ENCODE data around the gene ZFP36L2. TPM values are rescaled to one million over a fixed set of nuclear protein-coding genes. Genes with fewer than 3 reads are reported as not detected.
A peak's percentile ranks its signal among the peaks of the same experiment; 100 is the strongest.

The ZFP36L2 gene
- total and polyA plus RNA-seq, 2 experiments from 2014 or later, result 13.8 to 78.2 TPM

- H3K36me3 ChIP-seq (ENCODE audit: low read depth), result no peaks in the 10 kb centered on the region
- peak overlapping the region; percentile 63 for H3K4me2 ChIP-seq (ENCODE audit: unreplicated experiment)
- WGBS, 2 experiments (ENCODE audit: low coverage in 1 of 2, low lambda C conversion rate in 2 of 2, missing lambda C conversion rate in 2 of 2), result 21 to 26% methylated on average over 18 of the region's 18 CpGs
- H3K9ac ChIP-seq, result peak overlapping the region; percentile 81
- peak overlapping the region; percentile 84 for H2AFZ ChIP-seq
- no peaks in the 10 kb centered on the region for H3K79me2 ChIP-seq (ENCODE audit: insufficient read depth)
- TF ChIP-seq EZH2 (IDR thresholded peaks at IDR 0.05; ENCODE audit: insufficient read depth, poor library complexity, severe bottlenecking) (no peak), EZH2phosphoT487 (IDR thresholded peaks at IDR 0.05; ENCODE audit: insufficient read depth, low read depth) (no peak)
- peak overlapping the region; percentile 86 for H3K27ac ChIP-seq
- in situ Hi-C loops (cut with MboI), result no loop called here
- no peaks in the 10 kb centered on the region for H3K27me3 ChIP-seq (replicated peaks; ENCODE audit: insufficient read depth)
- peak overlapping the region; percentile 11; the same call in 1 of the 2 replicates for H3K4me3 ChIP-seq
- H3K9me3 ChIP-seq (ENCODE audit: low read depth), result no peaks in the 10 kb centered on the region
- peak; percentile 93 for DNase-seq
- no peaks in the 10 kb centered on the region for H3K9me2 ChIP-seq (ENCODE audit: insufficient read depth)
- peaks cover 17% of the 10 kb centered on the region for H3K4me1 ChIP-seq (ENCODE audit: insufficient read depth)
- 0 out of 2 replicates have a peak, but pooled peaks cover 11% of the 10 kb centered on the region for H3F3A ChIP-seq (ENCODE audit: insufficient read depth)
- no peaks in the 10 kb centered on the region for H4K20me1 ChIP-seq (ENCODE audit: insufficient read depth)
These were observed 47.5 kb downstream of the ZFP36L2 start for GRCh38 chr2:43178602-43179542.

DNA sequence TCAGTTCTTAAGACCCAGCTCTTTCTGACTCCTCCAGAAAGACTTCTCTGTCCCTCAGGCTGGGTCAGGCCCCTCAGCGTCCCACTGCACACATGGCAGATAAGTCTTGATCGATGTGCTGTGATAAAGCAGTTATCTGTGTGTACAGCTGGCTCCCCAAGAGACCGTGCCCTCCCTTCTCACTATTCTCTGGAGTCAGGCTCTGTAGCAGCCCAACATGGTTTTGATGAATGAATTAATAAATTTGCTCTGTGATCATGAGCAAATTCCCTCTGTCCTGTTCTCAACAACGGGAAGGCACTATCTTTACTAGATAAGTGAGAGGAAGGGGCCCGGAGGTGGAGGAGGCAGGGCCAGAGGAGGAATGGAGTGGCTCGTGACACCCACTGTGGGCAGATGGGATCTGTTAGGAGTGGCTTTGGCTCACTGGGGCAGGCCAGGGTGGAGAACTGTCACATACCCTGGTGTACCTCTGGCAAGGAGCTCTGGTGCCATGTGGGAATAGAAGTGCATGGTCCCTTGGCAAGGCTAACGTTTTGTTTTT, 48.3 kb downstream of the ZFP36L2 start:
- H3K9ac ChIP-seq, result peak overlapping the region; percentile 81
- WGBS, 2 experiments (ENCODE audit: low coverage in 1 of 2, low lambda C conversion rate in 2 of 2, missing lambda C conversion rate in 2 of 2), result 39 to 41% methylated on average over 7 of the region's 7 CpGs
- no peaks in the 10 kb centered on the region for H3K27me3 ChIP-seq (replicated peaks; ENCODE audit: insufficient read depth)
- H3K4me1 ChIP-seq (ENCODE audit: insufficient read depth), result peaks cover 17% of the 10 kb centered on the region
- no peaks in the 10 kb centered on the region for H3K9me2 ChIP-seq (ENCODE audit: insufficient read depth)
- H4K20me1 ChIP-seq (ENCODE audit: insufficient read depth), result no peaks in the 10 kb centered on the region
- no peaks in the 10 kb centered on the region for H3K79me2 ChIP-seq (ENCODE audit: insufficient read depth)
- DNase-seq, result no peak
- H3K9me3 ChIP-seq (ENCODE audit: low read depth), result no peaks in the 10 kb centered on the region
- peak overlapping the region; percentile 86 for H3K27ac ChIP-seq
- H3K4me3 ChIP-seq, result no peak overlapping the region
- H3F3A ChIP-seq (ENCODE audit: insufficient read depth), result 0 out of 2 replicates have a peak, but pooled peaks cover 11% of the 10 kb centered on the region
- no peak for TF ChIP-seq EZH2 (IDR thresholded peaks at IDR 0.05; ENCODE audit: insufficient read depth, poor library complexity, severe bottlenecking)
- TF ChIP-seq EZH2phosphoT487 (IDR thresholded peaks at IDR 0.05; ENCODE audit: insufficient read depth, low read depth), result no peak
- peak overlapping the region; percentile 63 for H3K4me2 ChIP-seq (ENCODE audit: unreplicated experiment)
- H3K36me3 ChIP-seq (ENCODE audit: low read depth), result no peaks in the 10 kb centered on the region
- in situ Hi-C loops (cut with MboI), result no loop called here
- H2AFZ ChIP-seq, result peak overlapping the region; percentile 84

DNA sequence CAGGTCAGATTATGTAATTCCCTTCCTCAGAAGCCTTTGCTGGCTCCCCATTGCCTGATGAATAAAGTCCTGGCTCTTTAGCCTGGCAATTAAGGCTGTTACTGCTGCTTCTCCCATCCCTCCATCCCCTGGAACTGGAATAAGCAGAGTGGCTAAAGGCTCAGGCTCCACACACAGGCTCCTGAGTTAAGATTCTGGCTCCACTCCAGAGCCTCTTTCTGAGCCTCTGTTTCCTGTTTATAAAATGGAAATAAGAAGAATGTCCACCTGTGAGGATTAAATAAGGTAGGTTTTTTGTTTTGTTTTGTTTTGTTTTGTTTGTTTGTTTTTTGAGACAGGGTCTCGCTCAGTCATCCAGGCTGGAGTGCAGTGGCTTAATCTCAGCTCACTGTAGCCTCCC, 50.0 kb downstream of the ZFP36L2 start:
- no peaks in the 10 kb centered on the region for H4K20me1 ChIP-seq (ENCODE audit: insufficient read depth)
- WGBS, 2 experiments (ENCODE audit: low coverage in 1 of 2, low lambda C conversion rate in 2 of 2, missing lambda C conversion rate in 2 of 2), result 92 to 100% methylated on average over 1 of the region's 1 CpG
- H3K79me2 ChIP-seq (ENCODE audit: insufficient read depth), result no peaks in the 10 kb centered on the region
- no peaks in the 10 kb centered on the region for H3K9me3 ChIP-seq (ENCODE audit: low read depth)
- H3K27ac ChIP-seq, result no peak overlapping the region
- no peaks in the 10 kb centered on the region for H3K27me3 ChIP-seq (replicated peaks; ENCODE audit: insufficient read depth)
- no peak for TF ChIP-seq EZH2 (IDR thresholded peaks at IDR 0.05; ENCODE audit: insufficient read depth, poor library complexity, severe bottlenecking)
- TF ChIP-seq EZH2phosphoT487 (IDR thresholded peaks at IDR 0.05; ENCODE audit: insufficient read depth, low read depth), result no peak
- H3K9ac ChIP-seq, result no peak overlapping the region
- peaks cover 17% of the 10 kb centered on the region for H3K4me1 ChIP-seq (ENCODE audit: insufficient read depth)
- 0 out of 2 replicates have a peak, but pooled peaks cover 11% of the 10 kb centered on the region for H3F3A ChIP-seq (ENCODE audit: insufficient read depth)
- in situ Hi-C loops (cut with MboI), result no loop called here
- H2AFZ ChIP-seq, result no peak overlapping the region
- DNase-seq, result no peak
- H3K4me2 ChIP-seq (ENCODE audit: unreplicated experiment), result no peak overlapping the region
- H3K9me2 ChIP-seq (ENCODE audit: insufficient read depth), result no peaks in the 10 kb centered on the region
- no peak overlapping the region for H3K4me3 ChIP-seq
- H3K36me3 ChIP-seq (ENCODE audit: low read depth), result no peaks in the 10 kb centered on the region

- Histone ChIP-seq H3K9ac (no peak overlapping the region), H3F3A (ENCODE audit: insufficient read depth) (0 out of 2 replicates have a peak, but pooled peaks cover 11% of the 10 kb centered on the region), H3K79me2 (ENCODE audit: insufficient read depth) (no peaks in the 10 kb centered on the region), H3K9me2 (ENCODE audit: insufficient read depth) (no peaks in the 10 kb centered on the region), H2AFZ (no peak overlapping the region), H3K4me2 (ENCODE audit: unreplicated experiment) (no peak overlapping the region), H3K27me3 (replicated peaks; ENCODE audit: insufficient read depth) (no peaks in the 10 kb centered on the region), H3K4me1 (ENCODE audit: insufficient read depth) (peaks cover 17% of the 10 kb centered on the region), H3K4me3 (no peak overlapping the region), H3K9me3 (ENCODE audit: low read depth) (no peaks in the 10 kb centered on the region), H3K36me3 (ENCODE audit: low read depth) (no peaks in the 10 kb centered on the region), H3K27ac (no peak overlapping the region), H4K20me1 (ENCODE audit: insufficient read depth) (no peaks in the 10 kb centered on the region)
- DNase-seq, result no peak
- TF ChIP-seq EZH2phosphoT487 (IDR thresholded peaks at IDR 0.05; ENCODE audit: insufficient read depth, low read depth), result no peak
- TF ChIP-seq EZH2 (IDR thresholded peaks at IDR 0.05; ENCODE audit: insufficient read depth, poor library complexity, severe bottlenecking), result no peak
- in situ Hi-C loops (cut with MboI), result no loop called here
- 87 to 88% methylated on average over 9 of the region's 9 CpGs for WGBS, 2 experiments (ENCODE audit: low coverage in 1 of 2, low lambda C conversion rate in 2 of 2, missing lambda C conversion rate in 2 of 2)
These were observed 50.5 kb downstream of the ZFP36L2 start for GRCh38 chr2:43175876-43176275.

Data from GM23248 (cell line).